ENCODE results near the gene MTMR3.
"Not testable (repeated sequence)": the region's sequence is repeated elsewhere in the genome, so short reads cannot be mapped to it uniquely, and the experiment has no call there.

Gene MTMR3

DNA sequence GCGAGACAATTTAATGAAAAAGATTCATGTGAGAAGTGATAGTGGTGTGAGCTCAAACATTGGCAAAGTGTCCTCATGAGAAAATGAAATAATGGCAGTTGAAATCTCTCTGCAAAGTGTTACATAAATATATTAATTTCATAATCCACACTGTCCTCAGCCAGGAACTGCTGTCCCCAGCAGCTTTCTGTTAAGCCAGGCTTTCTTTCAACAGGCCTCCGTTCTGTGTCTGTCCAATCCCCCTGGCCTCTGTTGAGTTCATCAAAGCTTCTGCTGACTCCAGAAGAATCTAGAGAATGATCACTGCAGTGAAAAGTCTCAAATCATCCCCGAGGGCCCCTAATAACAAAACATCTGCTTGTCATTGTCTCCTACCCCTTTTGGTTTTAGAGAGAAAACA lies 34.9 kb upstream of the MTMR3 start:
- Histone ChIP-seq H3K4me1 (ENCODE audit: control insufficient read depth in 1 of 2, insufficient read depth in 2 of 2, low read length in 2 of 2) (no peaks in the 10 kb centered on the region), H3K27me3 (ENCODE audit: low read depth, low read length) (no peaks in the 10 kb centered on the region), H3K4me3 (ENCODE audit: low read depth in 1 of 2, low read length in 2 of 2) (no peak overlapping the region), H3K36me3 (ENCODE audit: control insufficient read depth in 1 of 2, insufficient read depth in 2 of 2, low read length in 2 of 2) (no peaks in the 10 kb centered on the region), H3K27ac (ENCODE audit: low read length) (no peak overlapping the region), H3K9me3 (ENCODE audit: control insufficient read depth in 1 of 2, low read length in 2 of 2) (peaks cover 0 to 8% of the 10 kb centered on the region in 2 donors)

DNA sequence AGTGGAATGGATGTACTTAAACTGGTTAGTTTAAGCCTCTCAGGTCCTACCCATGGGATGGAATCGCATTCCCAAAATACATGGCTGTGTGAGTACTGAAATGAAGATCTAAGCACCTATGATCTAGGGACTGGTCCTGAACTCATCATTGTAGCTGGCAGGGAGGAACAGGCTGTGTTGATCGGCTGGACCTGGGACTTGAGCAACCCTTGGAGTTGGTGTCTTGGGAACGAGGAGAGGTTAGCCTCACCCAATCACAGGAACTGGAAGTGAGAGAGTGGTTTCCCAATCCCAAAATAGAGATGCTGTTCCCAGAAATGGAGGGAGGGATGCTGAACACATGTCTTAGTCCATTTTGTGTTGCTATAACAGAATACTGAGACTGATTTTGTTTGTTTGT lies 28.5 kb upstream of the MTMR3 start:
- H3K4me3 ChIP-seq (ENCODE audit: low read depth in 1 of 2, low read length in 2 of 2): no peak overlapping the region
- no peak overlapping the region for H3K27ac ChIP-seq (ENCODE audit: low read length)
- no peaks in the 10 kb centered on the region for H3K9me3 ChIP-seq (ENCODE audit: control insufficient read depth in 1 of 2, low read length in 2 of 2)
- H3K36me3 ChIP-seq (ENCODE audit: control insufficient read depth in 1 of 2, insufficient read depth in 2 of 2, low read length in 2 of 2): no peaks in the 10 kb centered on the region
- no peaks in the 10 kb centered on the region for H3K4me1 ChIP-seq (ENCODE audit: control insufficient read depth in 1 of 2, insufficient read depth in 2 of 2, low read length in 2 of 2)
- no peaks in the 10 kb centered on the region for H3K27me3 ChIP-seq (ENCODE audit: low read depth, low read length)

DNA sequence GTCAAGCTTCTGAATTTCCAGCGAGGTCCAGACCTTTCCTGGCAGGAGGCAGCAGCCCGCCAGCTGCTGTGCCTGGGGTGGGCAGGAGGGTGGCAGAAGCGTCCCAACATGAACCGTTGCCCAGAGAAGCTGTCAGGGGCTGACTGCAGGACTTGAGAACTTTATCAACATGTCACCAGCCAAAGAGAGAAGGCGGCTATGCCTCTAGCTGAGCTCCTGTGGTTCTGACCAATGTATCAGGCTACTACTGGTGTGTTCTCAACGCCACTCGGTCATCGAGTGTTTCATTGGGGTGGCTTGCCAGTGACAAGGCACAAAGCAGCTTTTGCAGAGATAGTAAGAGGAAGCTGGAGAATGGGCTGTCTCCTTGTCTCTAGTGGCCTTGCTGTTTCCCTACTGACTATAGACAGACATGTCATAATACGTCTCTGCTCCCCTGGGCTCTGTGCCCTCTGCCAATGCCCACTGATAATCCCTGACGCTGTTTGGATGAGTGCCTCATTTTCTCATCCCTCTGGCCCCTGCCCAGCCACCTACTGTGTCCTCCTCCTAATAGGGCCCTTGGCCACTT lies 27.3 kb upstream of the MTMR3 start:
- H3K27ac ChIP-seq (ENCODE audit: low read length): no peak overlapping the region
- no peaks in the 10 kb centered on the region for H3K4me1 ChIP-seq (ENCODE audit: control insufficient read depth in 1 of 2, insufficient read depth in 2 of 2, low read length in 2 of 2)
- H3K27me3 ChIP-seq (ENCODE audit: low read depth, low read length): no peaks in the 10 kb centered on the region
- H3K9me3 ChIP-seq (ENCODE audit: control insufficient read depth in 1 of 2, low read length in 2 of 2): no peaks in the 10 kb centered on the region
- H3K4me3 ChIP-seq (ENCODE audit: low read depth in 1 of 2, low read length in 2 of 2): no peak overlapping the region
- no peaks in the 10 kb centered on the region for H3K36me3 ChIP-seq (ENCODE audit: control insufficient read depth in 1 of 2, insufficient read depth in 2 of 2, low read length in 2 of 2)

DNA sequence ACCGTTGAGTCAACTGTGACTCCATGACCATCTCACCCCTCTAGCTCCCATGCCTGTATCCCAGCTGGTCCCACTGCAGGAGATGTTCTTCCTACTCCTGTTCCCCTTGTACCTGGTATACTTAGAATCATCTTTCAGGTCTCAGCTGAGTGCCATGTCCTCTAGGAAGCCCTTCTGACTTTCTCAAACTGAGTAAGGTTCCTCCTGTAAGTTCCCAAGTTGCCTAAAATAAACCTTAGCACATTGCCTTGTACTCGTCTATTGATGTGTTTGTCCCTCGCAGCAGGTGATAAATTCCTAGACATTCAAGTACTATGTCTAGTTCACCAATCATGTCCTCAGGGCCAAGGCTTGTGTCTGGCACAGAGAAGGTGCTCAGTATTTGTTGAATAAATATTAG lies 26.5 kb upstream of the MTMR3 start:
- H3K27ac ChIP-seq (ENCODE audit: low read length): no peak overlapping the region
- no peaks in the 10 kb centered on the region for H3K36me3 ChIP-seq (ENCODE audit: control insufficient read depth in 1 of 2, insufficient read depth in 2 of 2, low read length in 2 of 2)
- no peaks in the 10 kb centered on the region for H3K4me1 ChIP-seq (ENCODE audit: control insufficient read depth in 1 of 2, insufficient read depth in 2 of 2, low read length in 2 of 2)
- H3K9me3 ChIP-seq (ENCODE audit: control insufficient read depth in 1 of 2, low read length in 2 of 2): no peaks in the 10 kb centered on the region
- H3K27me3 ChIP-seq (ENCODE audit: low read depth, low read length): no peaks in the 10 kb centered on the region
- H3K4me3 ChIP-seq (ENCODE audit: low read depth in 1 of 2, low read length in 2 of 2): no peak overlapping the region

DNA sequence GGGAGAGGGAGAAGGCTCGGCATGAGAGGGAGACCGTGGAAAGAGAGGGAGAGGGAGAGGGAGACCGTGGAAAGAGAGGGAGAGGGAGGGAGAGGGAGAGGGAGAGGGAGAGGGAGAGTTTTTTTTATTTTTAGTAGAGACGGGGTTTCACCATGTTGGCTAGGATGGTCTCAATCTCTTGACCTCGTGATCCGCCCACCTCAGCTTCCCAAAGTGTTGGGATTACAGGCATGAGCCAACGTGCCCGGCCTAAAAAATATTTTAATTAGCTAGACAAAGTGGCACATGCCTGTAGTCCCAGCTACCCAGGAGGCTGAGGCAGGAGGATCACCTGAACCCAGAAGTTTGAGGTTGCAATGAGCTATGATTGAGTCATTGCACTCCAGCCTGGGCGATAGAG lies 23.9 kb upstream of the MTMR3 start:
- H3K36me3 ChIP-seq (ENCODE audit: control insufficient read depth in 1 of 2, insufficient read depth in 2 of 2, low read length in 2 of 2); H3K27ac ChIP-seq (ENCODE audit: low read length); H3K9me3 ChIP-seq (ENCODE audit: control insufficient read depth in 1 of 2, low read length in 2 of 2); H3K27me3 ChIP-seq (ENCODE audit: low read depth, low read length); H3K4me1 ChIP-seq (ENCODE audit: control insufficient read depth in 1 of 2, insufficient read depth in 2 of 2, low read length in 2 of 2); H3K4me3 ChIP-seq (ENCODE audit: low read depth in 1 of 2, low read length in 2 of 2): not testable (repeated sequence)

DNA sequence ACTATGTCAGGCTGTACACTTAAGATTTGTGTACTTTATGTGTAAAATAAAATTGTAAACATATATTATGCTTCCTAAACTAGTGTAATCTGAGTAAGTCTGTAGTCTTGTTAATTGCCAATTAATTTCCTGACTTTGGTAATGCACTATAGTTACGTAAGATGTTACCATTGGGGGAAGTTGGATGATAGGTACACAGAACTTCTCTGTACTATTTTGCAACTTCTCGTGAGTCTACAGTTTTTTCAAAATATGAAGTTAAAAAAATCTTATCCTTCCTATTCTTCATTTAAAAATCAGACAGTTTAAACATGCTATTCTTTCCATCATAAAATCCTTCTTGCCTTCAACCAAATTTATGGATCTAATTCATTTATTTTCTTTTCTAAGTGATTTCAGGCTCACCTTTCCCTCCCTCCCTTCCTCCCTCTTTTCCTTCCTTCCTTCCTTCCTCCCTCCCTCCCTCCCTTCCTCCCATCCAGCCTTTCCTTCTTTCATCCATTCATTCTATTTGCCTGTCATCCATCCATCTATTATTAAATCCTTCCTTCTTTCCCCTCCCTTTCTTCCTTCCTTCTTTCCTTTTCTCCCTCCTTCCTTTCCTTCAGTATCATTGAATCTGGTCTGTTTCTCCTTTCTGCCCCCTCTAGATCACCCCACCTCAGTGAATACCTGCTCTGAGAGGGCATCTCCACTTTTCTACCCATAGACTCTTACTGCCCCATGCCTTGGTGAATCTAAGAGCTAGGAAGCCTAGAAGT lies 22.8 kb upstream of the MTMR3 start:
- Histone ChIP-seq H3K4me1 (ENCODE audit: control insufficient read depth in 1 of 2, insufficient read depth in 2 of 2, low read length in 2 of 2) (no peaks in the 10 kb centered on the region), H3K27me3 (ENCODE audit: low read depth, low read length) (no peaks in the 10 kb centered on the region), H3K27ac (ENCODE audit: low read length) (no peak overlapping the region), H3K9me3 (ENCODE audit: control insufficient read depth in 1 of 2, low read length in 2 of 2) (no peaks in the 10 kb centered on the region), H3K36me3 (ENCODE audit: control insufficient read depth in 1 of 2, insufficient read depth in 2 of 2, low read length in 2 of 2) (no peaks in the 10 kb centered on the region), H3K4me3 (ENCODE audit: low read depth in 1 of 2, low read length in 2 of 2) (no peak overlapping the region)

DNA sequence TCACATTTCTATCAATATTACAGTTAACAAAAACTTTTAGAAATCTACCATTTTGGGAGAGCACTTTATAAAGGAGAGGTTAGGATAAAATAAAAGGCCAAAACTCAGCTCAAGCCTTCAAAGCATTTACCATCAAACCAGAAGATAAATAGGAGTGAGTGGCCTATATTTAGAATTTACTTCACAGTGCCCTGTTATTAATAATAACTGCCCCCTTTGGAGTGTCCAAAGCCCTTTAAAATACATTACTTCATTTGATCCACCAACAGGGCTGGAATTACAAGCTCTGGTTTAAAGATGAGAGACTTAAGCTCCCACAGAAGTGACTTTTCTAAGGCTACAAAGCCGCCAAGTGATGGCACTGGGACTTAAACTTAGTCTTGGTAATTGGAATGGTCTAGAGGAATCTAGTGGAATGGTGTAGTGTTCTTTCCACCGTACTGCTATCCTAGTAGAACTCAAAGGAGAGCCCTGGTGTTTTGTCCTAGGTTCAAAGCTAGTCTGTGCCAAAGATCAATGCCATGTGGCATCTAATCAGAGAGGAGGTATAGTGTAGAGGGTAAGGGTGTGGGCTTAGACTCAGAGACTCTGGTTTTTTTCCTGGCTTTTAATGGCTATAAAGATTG lies 21.2 kb upstream of the MTMR3 start:
- no peak overlapping the region for H3K27ac ChIP-seq (ENCODE audit: low read length)
- H3K27me3 ChIP-seq (ENCODE audit: low read depth, low read length): no peaks in the 10 kb centered on the region
- no peaks in the 10 kb centered on the region for H3K4me1 ChIP-seq (ENCODE audit: control insufficient read depth in 1 of 2, insufficient read depth in 2 of 2, low read length in 2 of 2)

DNA sequence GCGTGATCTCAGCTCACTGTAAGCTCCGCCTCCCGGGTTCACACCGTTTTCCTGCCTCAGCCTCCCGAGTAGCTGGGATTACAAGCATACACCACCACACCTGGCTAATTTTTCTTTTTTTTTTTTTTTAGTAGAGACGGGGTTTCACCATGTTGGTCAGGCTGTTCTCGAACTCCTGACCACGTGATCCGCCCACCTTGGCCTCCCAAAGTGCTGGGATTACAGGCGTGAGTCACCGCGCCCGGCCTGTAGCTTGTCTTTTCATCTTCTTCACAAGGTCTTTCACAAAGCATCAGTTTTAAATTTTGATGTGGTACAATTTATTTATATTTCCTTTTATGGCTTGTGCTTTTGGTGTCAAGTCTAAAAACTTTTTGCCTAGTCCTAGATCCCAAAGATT lies 17.4 kb upstream of the MTMR3 start:
- not testable (repeated sequence) for H3K4me3 ChIP-seq (ENCODE audit: low read depth in 1 of 2, low read length in 2 of 2); H3K36me3 ChIP-seq (ENCODE audit: control insufficient read depth in 1 of 2, insufficient read depth in 2 of 2, low read length in 2 of 2); H3K27me3 ChIP-seq (ENCODE audit: low read depth, low read length); H3K4me1 ChIP-seq (ENCODE audit: control insufficient read depth in 1 of 2, insufficient read depth in 2 of 2, low read length in 2 of 2); H3K9me3 ChIP-seq (ENCODE audit: control insufficient read depth in 1 of 2, low read length in 2 of 2); H3K27ac ChIP-seq (ENCODE audit: low read length)

More for the DNA sequence above, 21.2 kb upstream of the MTMR3 start:
- Histone ChIP-seq H3K9me3 (ENCODE audit: control insufficient read depth in 1 of 2, low read length in 2 of 2) (no peaks in the 10 kb centered on the region), H3K4me3 (ENCODE audit: low read depth in 1 of 2, low read length in 2 of 2) (no peak overlapping the region), H3K36me3 (ENCODE audit: control insufficient read depth in 1 of 2, insufficient read depth in 2 of 2, low read length in 2 of 2) (no peaks in the 10 kb centered on the region)

DNA sequence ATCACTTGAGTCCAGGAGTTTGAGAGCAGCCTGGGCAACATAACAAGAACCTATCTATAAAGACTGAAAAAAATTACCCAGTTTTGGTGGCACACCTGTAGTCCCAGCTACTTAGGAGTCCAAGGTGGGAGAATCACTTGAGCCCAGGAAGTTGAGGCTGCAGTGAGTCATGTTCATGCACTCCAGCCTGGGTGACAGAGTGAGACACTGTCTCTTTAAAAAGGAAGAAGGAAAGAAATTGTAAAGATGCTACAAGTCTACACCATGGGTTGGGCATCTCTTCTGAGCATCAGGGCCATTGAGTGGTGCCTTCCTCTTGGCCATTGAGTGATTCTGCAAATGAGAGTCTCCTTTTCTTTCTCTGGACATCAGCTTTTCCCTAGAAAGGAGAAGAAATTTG lies 15.7 kb upstream of the MTMR3 start:
- H3K27ac ChIP-seq (ENCODE audit: low read length): no peak overlapping the region
- no peak overlapping the region for H3K4me3 ChIP-seq (ENCODE audit: low read depth in 1 of 2, low read length in 2 of 2)
- peaks cover 0 to 3% of the 10 kb centered on the region in 2 donors for H3K4me1 ChIP-seq (ENCODE audit: control insufficient read depth in 1 of 2, insufficient read depth in 2 of 2, low read length in 2 of 2)
- no peaks in the 10 kb centered on the region for H3K27me3 ChIP-seq (ENCODE audit: low read depth, low read length)
- no peaks in the 10 kb centered on the region for H3K36me3 ChIP-seq (ENCODE audit: control insufficient read depth in 1 of 2, insufficient read depth in 2 of 2, low read length in 2 of 2)
- no peaks in the 10 kb centered on the region for H3K9me3 ChIP-seq (ENCODE audit: control insufficient read depth in 1 of 2, low read length in 2 of 2)

DNA sequence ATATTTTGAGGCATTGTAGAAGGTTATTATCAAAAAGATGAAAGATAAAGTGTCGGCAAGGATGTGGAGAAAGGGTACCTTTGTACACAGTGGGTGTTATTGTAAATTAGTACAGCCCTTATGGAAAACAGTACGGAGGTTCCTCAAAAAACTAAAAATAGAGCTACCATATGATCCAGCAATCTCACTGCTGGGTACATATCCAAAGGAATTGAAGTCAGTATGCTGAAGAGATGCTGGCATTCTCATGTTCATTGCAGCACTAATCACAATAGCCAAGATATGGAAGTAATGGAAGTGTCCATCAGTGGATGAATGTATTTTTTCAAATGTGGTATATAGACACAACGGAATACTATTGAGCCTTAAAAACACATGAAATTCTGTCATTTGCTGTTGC lies 15.1 kb upstream of the MTMR3 start:
- H3K4me1 ChIP-seq (ENCODE audit: control insufficient read depth in 1 of 2, insufficient read depth in 2 of 2, low read length in 2 of 2): peaks cover 0 to 3% of the 10 kb centered on the region in 2 donors
- H3K9me3 ChIP-seq (ENCODE audit: control insufficient read depth in 1 of 2, low read length in 2 of 2): no peaks in the 10 kb centered on the region
- no peak overlapping the region for H3K27ac ChIP-seq (ENCODE audit: low read length)
- H3K36me3 ChIP-seq (ENCODE audit: control insufficient read depth in 1 of 2, insufficient read depth in 2 of 2, low read length in 2 of 2): no peaks in the 10 kb centered on the region
- no peak overlapping the region for H3K4me3 ChIP-seq (ENCODE audit: low read depth in 1 of 2, low read length in 2 of 2)
- no peaks in the 10 kb centered on the region for H3K27me3 ChIP-seq (ENCODE audit: low read depth, low read length)

DNA sequence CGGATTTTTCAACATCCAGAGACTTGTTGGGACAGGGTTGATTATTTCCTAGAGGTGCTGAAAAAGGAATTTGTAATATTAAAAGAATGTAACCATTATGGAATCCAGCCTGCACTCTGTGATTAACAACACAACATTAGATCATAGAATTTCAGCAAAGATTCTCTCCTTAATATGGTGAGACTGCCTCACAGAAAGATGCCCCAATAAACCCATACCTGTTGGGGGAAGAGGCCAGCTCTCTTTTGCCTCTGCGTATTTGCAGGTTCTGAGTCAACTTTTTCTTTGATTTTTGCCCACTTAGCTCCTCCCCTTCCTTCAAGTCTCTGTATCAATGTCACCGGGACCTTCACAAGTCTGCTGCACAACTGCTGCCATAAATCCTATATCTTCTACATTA lies 12.4 kb upstream of the MTMR3 start:
- Histone ChIP-seq H3K4me1 (ENCODE audit: control insufficient read depth in 1 of 2, insufficient read depth in 2 of 2, low read length in 2 of 2) (peaks cover 0 to 3% of the 10 kb centered on the region in 2 donors), H3K9me3 (ENCODE audit: control insufficient read depth in 1 of 2, low read length in 2 of 2) (no peaks in the 10 kb centered on the region), H3K27ac (ENCODE audit: low read length) (no peak overlapping the region), H3K4me3 (ENCODE audit: low read depth in 1 of 2, low read length in 2 of 2) (no peak overlapping the region), H3K36me3 (ENCODE audit: control insufficient read depth in 1 of 2, insufficient read depth in 2 of 2, low read length in 2 of 2) (no peaks in the 10 kb centered on the region), H3K27me3 (ENCODE audit: low read depth, low read length) (no peaks in the 10 kb centered on the region)
